RWPE1 (cell line): ENCODE measurements around the gene SUB1.

Source experiments
- CTCF ChIA-PET: fragments of 350-600 bp; sonication (Branson Sonifier 250); formaldehyde crosslinking; extraction: SDS; loops from one replicate; lab custom pipeline; 2021; lab: Yijun Ruan, JAX
- POLR2A ChIA-PET: fragments of 400-600 bp; formaldehyde crosslinking; extraction: SDS; loops from one replicate; lab custom pipeline; 2020; ENCODE audit warnings: antibody characterized with exemption; ENCODE audit not compliant: low non-redundant PET; lab: Yijun Ruan, JAX
- DNase-seq: peaks from one replicate; pipeline ENCODE4 v3.0.0; 2012; ENCODE audit warnings: low spot score
- H3K27ac ChIP-seq: fragments of 450-650 bp; 2 replicates; pipeline ENCODE4 v1.5.1; 2017
- CTCF ChIP-seq: fragments of 450-650 bp; conservative IDR thresholded peaks from 2 replicates; pipeline ENCODE4 v1.5.1; 2017; ENCODE audit warnings: low read depth, mild to moderate bottlenecking

Gene SUB1

DNA sequence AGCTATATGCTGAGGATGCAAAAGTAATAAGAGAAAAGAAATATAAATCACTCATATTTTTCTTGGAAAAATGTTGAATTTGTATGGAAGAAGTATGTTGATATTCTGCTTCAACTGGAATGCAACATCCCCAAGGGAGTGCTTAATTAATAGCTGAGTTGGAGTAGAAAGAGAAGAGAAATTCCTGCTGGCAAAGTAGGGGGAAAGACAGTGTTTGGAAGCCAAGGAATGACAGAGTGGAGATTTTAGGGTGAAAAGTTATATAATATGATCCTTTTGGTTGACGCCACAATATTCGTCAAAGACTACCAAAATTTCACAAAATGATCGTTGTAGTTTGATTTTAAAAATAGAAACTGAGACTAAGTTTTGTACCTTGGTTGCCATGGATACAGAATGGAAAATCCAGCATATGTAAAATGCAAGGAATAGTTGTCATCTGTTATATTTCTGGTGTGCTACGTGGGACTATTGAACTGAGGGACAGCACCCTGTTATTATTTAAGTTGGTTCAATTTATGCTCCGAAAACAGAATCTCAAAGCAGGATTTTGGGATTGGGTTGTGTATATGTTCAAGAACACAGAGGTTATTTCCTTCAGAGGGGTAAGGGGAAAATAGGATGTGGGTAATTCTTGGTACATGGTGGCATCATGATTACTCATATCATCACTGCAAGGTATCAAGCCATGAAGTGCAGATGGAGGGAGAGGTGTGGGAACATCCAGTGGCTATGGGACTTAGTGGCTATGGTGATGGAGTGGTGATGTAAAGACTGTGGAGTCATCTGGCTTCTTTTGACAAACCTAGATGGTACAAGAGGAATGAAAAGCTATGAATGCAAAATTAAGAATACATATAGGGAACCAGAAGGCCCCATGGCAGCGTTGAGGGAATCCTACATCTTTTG, 61.0 kb downstream of the SUB1 start:
- ChIA-PET CTCF (no interaction called here), POLR2A (no interaction called here)
- TF ChIP-seq CTCF = no peak
- DNase-seq = no peak
- no peak overlapping the region for H3K27ac ChIP-seq

DNA sequence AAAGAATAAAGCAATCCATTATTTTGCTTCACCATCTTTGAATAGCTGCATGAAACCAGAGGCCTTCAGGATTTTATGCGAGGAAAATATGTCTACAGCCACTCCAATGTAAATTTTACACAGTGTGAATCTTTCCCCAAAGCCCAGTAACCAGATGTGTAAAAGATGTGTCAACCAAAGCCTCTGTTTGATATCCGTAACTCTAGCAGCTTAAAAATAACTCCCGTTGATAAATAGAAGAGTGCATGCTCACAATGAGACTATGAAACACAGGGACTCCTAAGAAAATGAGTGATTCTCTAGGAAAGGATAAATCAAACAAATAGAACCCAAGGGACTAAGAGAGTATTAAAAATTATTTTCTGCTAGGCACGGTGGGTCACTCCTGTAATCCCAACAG, 65.7 kb downstream of the SUB1 start:
- no peak for DNase-seq
- ChIA-PET CTCF (interaction anchor here (0.6 to 0.7 kb wide), 2 partner anchors 616 to 927 kb away, joined by 3 to 5 read pairs; no protein-coding TSS in a partner anchor), POLR2A (no interaction called here)
- no peak overlapping the region for H3K27ac ChIP-seq
- no peak for TF ChIP-seq CTCF

DNA sequence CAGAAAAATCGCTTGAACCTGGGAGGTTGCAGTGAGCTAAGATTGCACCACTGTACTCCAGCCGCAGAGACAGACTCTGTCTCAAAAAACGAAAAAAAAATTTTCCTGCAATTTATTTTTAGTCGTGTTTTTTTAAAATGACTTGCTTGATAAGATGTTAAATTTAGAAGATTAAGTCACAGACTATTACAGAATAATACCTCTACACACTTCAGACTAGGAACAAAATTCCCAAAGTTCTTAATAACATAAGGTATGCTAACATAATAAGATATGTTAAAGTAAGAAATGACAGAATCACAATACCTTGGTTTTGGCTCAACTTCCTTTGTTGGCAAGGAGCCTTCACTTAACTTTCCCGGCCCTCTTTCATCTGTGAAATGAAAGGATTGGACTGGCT, 66.3 kb downstream of the SUB1 start:
- ChIA-PET POLR2A (no interaction called here), CTCF (interaction anchor here (0.7 kb wide), 1 partner anchor 616 kb away, joined by 5 read pairs; no protein-coding TSS in a partner anchor)
- no peak for TF ChIP-seq CTCF
- H3K27ac ChIP-seq = no peak overlapping the region
- no peak for DNase-seq
